ENCODE measurements around the gene ZBTB16. TPM values are rescaled to one million over a fixed set of nuclear protein-coding genes. Genes with fewer than 3 reads are reported as not detected.

ZBTB16 gene
- total RNA-seq, 2 experiments from 2014 or later, result 11.0 to 11.8 TPM

DNA sequence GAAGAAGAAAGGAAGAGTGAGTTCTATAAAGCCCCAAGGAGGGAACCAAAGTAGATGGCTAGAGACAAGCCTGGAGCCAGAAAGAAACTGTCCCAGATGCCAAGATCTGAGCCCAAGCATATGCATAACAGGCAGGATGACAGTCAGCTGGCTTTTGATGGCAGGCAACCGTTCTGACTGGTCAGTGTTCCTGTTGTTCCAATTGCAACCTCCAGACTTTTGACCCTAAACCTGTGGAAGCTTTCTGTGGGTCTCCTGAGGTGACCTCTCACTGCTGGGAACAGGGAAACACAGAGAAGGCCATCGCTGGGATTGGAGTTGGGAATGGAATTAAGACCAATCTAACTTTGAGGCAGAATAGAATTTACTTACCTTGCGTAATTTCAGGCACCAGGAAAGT lies 215.1 kb downstream of the ZBTB16 start:
- ChIA-PET CTCF (interaction anchor here (1.5 kb wide), 1 partner anchor 14 kb away, joined by 4 read pairs; no protein-coding TSS in a partner anchor), POLR2A (no interaction called here)
- Mint-ChIP-seq H3K36me3 (ENCODE audit: low read depth) (no peaks in the 10 kb centered on the region), H3K27ac (no peak overlapping the region), H3K4me1 (no peaks in the 10 kb centered on the region), H3K9me3 (no peaks in the 10 kb centered on the region), H3K27me3 (peaks cover 56% of the 10 kb centered on the region), H3K4me3 (no peak overlapping the region)
- DNase-seq, result no peak

DNA sequence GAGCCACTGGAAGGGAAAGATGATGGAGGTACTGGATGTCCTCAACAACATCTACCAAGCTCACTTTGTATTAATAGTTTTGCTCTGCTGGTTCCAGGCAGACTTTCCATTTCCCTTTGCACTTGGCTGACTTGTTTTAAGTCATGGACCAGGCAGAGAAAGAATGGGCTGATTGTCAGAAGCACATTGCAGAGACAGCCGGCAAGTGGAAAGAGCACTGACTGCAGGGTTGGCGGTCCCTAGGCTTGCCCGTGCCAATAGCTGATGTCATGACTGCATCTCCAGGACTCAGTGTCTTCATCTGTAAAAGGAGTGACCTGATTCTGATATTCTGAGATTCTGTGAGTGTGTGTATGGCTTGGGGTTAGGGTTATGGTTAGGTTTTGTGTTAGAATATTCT lies 215.8 kb downstream of the ZBTB16 start:
- Mint-ChIP-seq H3K27me3 (peaks cover 60% of the 10 kb centered on the region), H3K4me3 (no peak overlapping the region), H3K4me1 (peaks cover 1% of the 10 kb centered on the region), H3K27ac (no peak overlapping the region), H3K9me3 (no peaks in the 10 kb centered on the region), H3K36me3 (ENCODE audit: low read depth) (no peaks in the 10 kb centered on the region)
- POLR2A ChIA-PET, result no interaction called here
- CTCF ChIA-PET, result interaction anchor here (1.5 kb wide), 1 partner anchor 15 kb away, joined by 4 read pairs; no protein-coding TSS in a partner anchor
- no peak for DNase-seq

DNA sequence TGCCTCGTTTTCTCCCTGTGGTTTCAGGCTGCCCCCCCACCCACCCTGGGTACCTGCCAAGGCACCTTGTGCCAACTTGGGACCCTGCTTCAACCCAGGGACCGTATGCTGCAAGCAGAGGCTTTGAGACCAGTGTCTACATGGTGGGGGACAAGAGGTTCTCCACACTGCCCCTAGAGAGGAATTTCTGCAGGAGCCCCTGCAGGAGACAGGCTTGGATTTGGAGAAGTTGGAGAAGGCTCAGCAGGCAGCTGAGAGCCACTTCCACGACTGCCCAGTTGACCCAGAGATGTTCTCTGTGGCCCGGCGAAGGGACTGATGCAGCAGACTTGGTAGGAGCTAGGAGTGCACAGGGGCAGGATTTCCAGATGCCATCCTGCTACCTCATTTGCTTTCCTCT lies 216.6 kb downstream of the ZBTB16 start:
- H3K9me3 Mint-ChIP-seq, result no peaks in the 10 kb centered on the region
- DNase-seq, result no peak
- no peak overlapping the region for H3K27ac Mint-ChIP-seq
- no peaks in the 10 kb centered on the region for H3K36me3 Mint-ChIP-seq (ENCODE audit: low read depth)
- CTCF ChIA-PET, result no interaction called here
- H3K4me1 Mint-ChIP-seq, result peaks cover 1% of the 10 kb centered on the region
- no peak overlapping the region for H3K4me3 Mint-ChIP-seq
- POLR2A ChIA-PET, result no interaction called here
- peaks cover 52% of the 10 kb centered on the region for H3K27me3 Mint-ChIP-seq

DNA sequence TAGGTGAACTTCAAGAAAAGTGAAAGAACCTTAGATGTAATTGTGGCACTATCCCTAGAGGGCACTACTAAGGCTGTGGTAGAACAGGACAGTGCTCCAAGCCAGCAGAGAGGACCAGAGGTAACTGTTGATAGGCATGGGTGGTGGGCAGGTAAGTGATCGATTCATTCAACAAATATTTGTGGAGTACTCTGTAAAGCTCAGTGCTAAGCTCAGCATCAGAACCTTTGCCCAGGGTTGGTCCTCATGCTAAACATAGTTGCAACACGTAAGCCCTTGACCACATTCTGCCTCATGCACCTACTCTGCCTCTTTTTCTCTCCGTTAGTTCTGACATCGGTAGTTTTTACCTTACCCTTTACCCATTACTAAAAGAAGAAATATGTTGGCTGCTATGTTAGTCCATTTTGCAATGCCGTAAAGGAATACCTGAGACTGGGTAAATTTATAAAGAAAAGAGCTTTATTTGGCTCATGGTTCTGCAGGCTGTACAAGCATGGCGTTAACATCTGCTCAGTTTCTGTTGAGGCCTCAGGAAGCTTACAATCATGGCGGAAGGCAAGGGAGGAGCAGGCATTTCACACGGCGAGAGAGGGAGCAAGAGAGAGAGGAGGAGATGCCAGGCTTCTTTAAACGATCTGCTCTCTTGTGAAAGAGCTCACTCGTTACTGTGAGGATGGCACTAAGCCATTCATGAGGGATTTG lies 218.3 kb downstream of the ZBTB16 start:
- no peaks in the 10 kb centered on the region for H3K36me3 Mint-ChIP-seq (ENCODE audit: low read depth)
- H3K4me3 Mint-ChIP-seq, result no peak overlapping the region
- no peak overlapping the region for H3K27ac Mint-ChIP-seq
- CTCF ChIA-PET, result no interaction called here
- POLR2A ChIA-PET, result no interaction called here
- DNase-seq, result no peak
- peaks cover 1% of the 10 kb centered on the region for H3K4me1 Mint-ChIP-seq
- H3K27me3 Mint-ChIP-seq, result peaks cover 42% of the 10 kb centered on the region
- H3K9me3 Mint-ChIP-seq, result no peaks in the 10 kb centered on the region

DNA sequence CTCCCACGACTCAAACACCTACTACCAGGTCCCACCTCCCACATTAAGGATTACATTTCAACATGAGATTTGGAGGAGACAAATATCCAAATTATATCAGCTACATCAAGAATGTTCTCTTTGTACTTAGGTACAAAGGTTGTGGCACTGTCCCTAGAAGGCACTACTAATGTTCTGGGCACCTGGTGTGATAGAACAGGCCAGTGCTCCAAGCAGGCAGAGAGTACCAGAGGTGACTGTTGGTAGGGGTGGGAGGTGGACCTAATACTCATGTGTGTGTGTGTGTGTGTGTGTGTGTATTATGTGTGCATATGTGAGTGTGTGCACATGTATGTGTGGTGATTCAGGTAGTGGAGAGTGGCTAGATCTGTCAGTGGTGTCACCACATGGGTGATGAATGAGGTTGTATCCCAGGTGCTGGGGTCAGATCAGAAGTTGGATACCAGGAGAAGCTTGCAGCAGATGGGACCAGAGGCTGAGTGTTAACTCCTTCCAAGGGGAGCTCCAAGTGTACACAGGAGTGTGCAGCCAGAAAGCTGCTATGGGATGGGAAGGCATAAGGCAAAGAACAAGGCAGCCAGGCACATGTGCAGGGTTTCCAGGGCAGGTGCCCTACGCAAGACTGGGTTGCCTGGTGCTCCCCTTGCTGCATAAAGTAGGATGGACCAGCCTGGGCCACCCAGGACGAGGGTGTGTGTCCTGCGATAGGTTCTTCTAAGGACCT lies 219.0 kb downstream of the ZBTB16 start:
- H3K27ac Mint-ChIP-seq, result no peak overlapping the region
- no peaks in the 10 kb centered on the region for H3K36me3 Mint-ChIP-seq (ENCODE audit: low read depth)
- H3K4me3 Mint-ChIP-seq, result no peak overlapping the region
- no peaks in the 10 kb centered on the region for H3K9me3 Mint-ChIP-seq
- DNase-seq, result no peak
- CTCF ChIA-PET, result no interaction called here
- H3K4me1 Mint-ChIP-seq, result peaks cover 1% of the 10 kb centered on the region
- POLR2A ChIA-PET, result no interaction called here
- peaks cover 39% of the 10 kb centered on the region for H3K27me3 Mint-ChIP-seq

DNA sequence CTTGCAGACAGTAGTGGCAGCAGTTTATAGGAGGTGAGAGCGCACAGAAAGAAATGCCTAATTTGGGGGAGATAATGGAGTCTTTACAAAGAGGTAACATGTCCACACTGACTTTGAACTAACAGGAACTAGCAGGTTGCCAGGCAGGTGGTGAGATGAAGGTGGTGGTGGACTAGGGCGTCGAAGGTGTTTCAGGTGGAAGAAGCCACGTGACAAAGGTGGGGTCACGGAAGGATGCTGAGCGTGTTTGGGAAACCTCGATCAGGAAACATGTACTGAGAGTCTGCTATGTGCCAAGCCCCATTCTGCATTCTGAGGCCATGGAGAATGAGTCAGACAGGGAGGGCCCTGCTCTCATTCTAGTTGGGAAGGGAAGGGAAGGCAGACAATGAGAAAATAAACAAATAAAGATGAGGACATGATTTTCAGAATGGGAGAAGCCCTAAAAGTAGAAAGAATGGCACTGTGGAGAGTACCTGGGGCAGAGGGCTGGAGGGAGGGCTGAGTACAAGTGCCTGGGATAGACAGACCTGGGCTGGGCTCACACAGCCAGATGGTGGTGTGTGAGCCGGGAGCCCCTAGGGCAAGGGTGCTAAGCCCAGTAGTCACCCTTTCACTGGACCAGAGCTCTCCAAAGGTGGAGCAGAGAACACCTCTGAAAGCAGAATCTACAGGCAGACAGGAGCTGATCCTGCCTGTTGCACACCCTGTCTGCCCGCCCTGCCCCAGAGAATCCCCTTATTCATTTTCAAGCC lies 220.5 kb downstream of the ZBTB16 start:
- Mint-ChIP-seq H3K36me3 (ENCODE audit: low read depth) (no peaks in the 10 kb centered on the region), H3K27ac (no peak overlapping the region), H3K4me3 (no peak overlapping the region), H3K9me3 (no peaks in the 10 kb centered on the region), H3K4me1 (peaks cover 1% of the 10 kb centered on the region), H3K27me3 (peaks cover 30% of the 10 kb centered on the region)
- CTCF ChIA-PET, result interaction anchor here (1.2 to 1.3 kb wide), 2 partner anchors 20 to 61 kb away, joined by 3 to 6 read pairs; no protein-coding TSS in a partner anchor
- POLR2A ChIA-PET, result no interaction called here
- no peak for DNase-seq

DNA sequence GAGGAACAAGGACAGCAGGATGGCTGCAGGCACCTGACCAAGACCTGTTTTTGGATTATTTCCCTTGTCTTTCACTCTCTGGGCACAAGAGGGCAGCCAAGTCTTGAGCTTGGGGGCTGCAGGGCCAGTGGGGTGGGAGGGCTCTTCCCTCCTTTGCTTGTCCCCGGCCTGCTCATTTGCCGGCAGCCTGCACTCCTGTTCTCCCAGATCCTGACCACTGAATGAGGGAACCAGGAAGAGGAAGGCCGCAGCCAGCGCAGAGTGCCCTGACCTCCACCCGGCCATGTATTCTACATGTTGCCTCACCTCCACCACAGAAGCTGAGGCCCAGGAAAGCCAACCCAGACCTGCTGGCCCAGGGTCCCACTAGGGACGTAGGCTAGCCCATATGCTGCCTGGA lies 221.2 kb downstream of the ZBTB16 start:
- peaks cover 25% of the 10 kb centered on the region for H3K27me3 Mint-ChIP-seq
- no peak overlapping the region for H3K27ac Mint-ChIP-seq
- H3K36me3 Mint-ChIP-seq (ENCODE audit: low read depth), result no peaks in the 10 kb centered on the region
- DNase-seq, result no peak
- H3K4me1 Mint-ChIP-seq, result peaks cover 1% of the 10 kb centered on the region
- no peak overlapping the region for H3K4me3 Mint-ChIP-seq
- ChIA-PET POLR2A (no interaction called here), CTCF (interaction anchor here (1.0 to 1.4 kb wide), 4 partner anchors 19 to 279 kb away, joined by 3 to 6 read pairs (median 4); no protein-coding TSS in a partner anchor)
- no peaks in the 10 kb centered on the region for H3K9me3 Mint-ChIP-seq

DNA sequence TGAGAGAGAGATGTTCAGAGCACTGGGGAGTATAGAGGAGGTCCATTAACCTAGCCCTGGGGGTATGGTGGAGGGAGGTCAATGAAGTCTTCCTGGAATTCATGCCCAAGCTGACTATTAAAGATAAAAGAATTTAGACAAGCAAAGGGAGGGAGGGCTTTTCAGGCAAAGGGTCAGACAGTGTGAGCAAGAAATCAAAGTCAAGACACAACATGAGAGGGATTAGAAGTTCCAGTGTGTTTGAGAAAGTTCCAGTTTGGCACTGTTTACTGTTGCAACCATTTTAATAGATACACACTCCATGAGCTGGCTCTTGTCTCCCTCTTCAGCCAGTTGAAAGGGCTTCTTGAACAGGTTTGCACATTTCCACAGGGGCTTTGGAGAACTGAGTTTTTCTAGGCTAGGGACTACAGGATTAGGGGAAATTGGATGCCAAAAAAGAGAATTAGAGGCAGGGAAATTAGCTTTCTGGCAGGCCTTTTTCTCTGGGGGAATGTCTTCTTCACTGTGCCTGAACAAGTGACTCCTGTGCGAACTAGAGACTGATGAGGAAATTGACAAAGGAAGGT lies 222.0 kb downstream of the ZBTB16 start:
- DNase-seq, result no peak
- Mint-ChIP-seq H3K27ac (no peak overlapping the region), H3K9me3 (no peaks in the 10 kb centered on the region), H3K4me3 (no peak overlapping the region), H3K36me3 (ENCODE audit: low read depth) (no peaks in the 10 kb centered on the region), H3K27me3 (peaks cover 26% of the 10 kb centered on the region), H3K4me1 (peaks cover 1% of the 10 kb centered on the region)
- ChIA-PET CTCF (interaction anchor here (1.0 to 1.4 kb wide), 4 partner anchors 20 to 279 kb away, joined by 3 to 6 read pairs (median 4); no protein-coding TSS in a partner anchor), POLR2A (no interaction called here)

DNA sequence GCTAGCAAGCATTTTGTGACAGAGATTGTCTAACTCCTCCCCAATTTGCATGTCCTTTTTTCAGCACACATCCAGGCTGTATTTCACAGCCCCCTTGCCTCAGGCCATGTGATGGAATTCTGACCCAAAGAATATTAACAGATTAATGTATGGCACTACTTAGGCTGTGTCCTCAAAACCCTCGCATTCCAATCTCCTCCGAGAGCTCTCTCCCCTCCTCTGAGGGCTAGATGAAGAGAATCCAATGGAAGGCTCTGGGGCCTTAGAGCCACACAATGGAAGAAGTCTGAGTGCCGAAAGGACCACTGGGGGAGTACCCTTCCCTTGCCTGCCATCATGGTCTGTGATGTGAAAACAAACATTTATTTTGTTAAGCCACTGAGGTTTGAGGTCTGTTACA lies 223.0 kb downstream of the ZBTB16 start:
- H3K27me3 Mint-ChIP-seq, result peaks cover 26% of the 10 kb centered on the region
- DNase-seq, result no peak
- H3K9me3 Mint-ChIP-seq, result no peaks in the 10 kb centered on the region
- CTCF ChIA-PET, result no interaction called here
- POLR2A ChIA-PET, result no interaction called here
- H3K4me1 Mint-ChIP-seq, result peaks cover 1% of the 10 kb centered on the region
- no peak overlapping the region for H3K27ac Mint-ChIP-seq
- H3K36me3 Mint-ChIP-seq (ENCODE audit: low read depth), result no peaks in the 10 kb centered on the region
- H3K4me3 Mint-ChIP-seq, result no peak overlapping the region

DNA sequence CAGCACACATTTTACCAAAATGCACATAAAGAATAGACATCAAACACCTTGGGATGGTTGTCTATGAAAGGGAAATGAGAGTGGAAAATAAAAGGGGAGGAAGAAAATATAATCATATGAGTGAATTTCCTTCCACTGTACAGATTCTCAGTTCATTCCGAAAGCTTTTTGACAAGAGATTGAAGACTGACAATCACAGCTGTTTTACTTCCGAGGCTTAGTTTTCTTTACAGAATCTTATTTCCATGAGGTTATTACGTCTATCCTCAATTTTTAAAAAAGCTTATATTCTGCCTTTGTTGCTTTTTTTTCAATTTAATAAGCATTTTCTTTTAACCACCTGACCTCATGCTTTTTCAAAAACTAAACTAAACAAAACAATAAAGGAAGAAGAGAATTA lies 223.9 kb downstream of the ZBTB16 start:
- ChIA-PET CTCF (no interaction called here), POLR2A (no interaction called here)
- no peak for DNase-seq
- Mint-ChIP-seq H3K4me3 (no peak overlapping the region), H3K36me3 (ENCODE audit: low read depth) (no peaks in the 10 kb centered on the region), H3K9me3 (no peaks in the 10 kb centered on the region), H3K4me1 (peaks cover 1% of the 10 kb centered on the region), H3K27me3 (peaks cover 28% of the 10 kb centered on the region), H3K27ac (no peak overlapping the region)

DNA sequence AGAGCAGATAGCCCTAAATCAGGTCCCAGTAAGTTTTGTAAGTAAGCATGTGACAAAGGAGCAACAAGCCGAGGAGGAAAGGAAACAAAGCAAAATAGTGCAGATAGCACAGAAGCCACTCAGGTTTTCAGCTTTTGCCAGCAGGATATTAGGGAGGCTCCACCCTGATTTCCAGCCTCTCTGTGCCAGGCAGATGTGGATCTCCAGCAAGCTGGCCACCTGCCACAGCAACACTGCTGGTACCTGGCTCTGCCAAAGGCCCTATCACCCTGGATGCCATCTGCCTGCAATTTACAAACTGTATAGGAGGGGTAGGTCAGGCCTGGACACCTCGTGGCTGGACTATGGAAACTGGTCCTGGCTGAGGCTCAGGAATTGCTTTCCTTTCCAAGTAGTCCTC lies 224.5 kb downstream of the ZBTB16 start:
- Mint-ChIP-seq H3K36me3 (ENCODE audit: low read depth) (no peaks in the 10 kb centered on the region), H3K4me1 (peaks cover 1% of the 10 kb centered on the region), H3K27me3 (peaks cover 26% of the 10 kb centered on the region), H3K4me3 (no peak overlapping the region), H3K27ac (no peak overlapping the region), H3K9me3 (no peaks in the 10 kb centered on the region)
- no peak for DNase-seq
- CTCF ChIA-PET, result no interaction called here
- POLR2A ChIA-PET, result no interaction called here

DNA sequence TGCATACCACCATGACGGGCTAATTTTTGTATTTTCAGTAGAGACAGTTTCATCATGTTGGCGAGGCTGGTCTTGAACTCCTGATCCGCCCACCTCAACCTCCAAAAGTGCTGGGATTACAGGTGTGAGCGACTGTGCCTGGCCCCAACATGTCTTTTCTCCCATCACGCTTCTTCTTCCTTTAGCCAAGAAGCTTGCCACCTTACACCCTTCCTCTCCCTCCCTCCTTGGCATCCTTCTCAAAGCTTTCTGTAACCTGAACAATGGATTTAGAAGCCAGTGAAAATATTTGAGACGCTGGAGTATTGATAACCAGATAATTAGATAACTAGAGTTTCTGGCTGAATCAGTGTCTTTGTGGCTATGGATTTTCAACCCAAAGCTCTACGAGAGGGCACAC lies 225.4 kb downstream of the ZBTB16 start:
- Mint-ChIP-seq H3K36me3 (ENCODE audit: low read depth) (no peaks in the 10 kb centered on the region), H3K4me1 (no peaks in the 10 kb centered on the region), H3K27me3 (peaks cover 20% of the 10 kb centered on the region), H3K9me3 (no peaks in the 10 kb centered on the region), H3K27ac (no peak overlapping the region), H3K4me3 (no peak overlapping the region)
- DNase-seq, result no peak
- ChIA-PET POLR2A (no interaction called here), CTCF (no interaction called here)

DNA sequence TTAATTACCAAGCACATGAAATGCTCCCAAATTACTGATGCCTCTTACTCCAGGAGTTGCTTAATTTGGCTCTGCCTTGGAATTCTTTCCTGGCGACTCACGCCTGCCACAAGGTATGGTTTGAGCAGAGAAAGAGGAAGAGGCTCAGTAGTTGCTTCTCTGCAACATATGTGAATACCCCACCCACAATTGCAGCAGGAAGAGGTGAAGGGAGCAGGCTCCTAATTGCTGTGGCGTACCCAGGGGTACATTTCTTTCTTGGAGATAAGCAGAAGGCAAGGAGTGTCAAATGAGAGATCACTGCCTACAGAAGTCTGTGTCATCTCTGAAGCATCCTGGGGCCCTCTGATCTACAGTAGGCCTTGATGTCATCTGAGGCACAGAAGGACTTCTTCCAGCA lies 226.1 kb downstream of the ZBTB16 start:
- Mint-ChIP-seq H3K4me1 (no peaks in the 10 kb centered on the region), H3K27me3 (peaks cover 19% of the 10 kb centered on the region), H3K4me3 (no peak overlapping the region), H3K36me3 (ENCODE audit: low read depth) (no peaks in the 10 kb centered on the region), H3K27ac (no peak overlapping the region), H3K9me3 (no peaks in the 10 kb centered on the region)
- no peak for DNase-seq
- POLR2A ChIA-PET, result no interaction called here
- CTCF ChIA-PET, result no interaction called here
